ENCODE results near the gene RPH3AL. TPM values are rescaled to one million over a fixed set of nuclear protein-coding genes. Genes with fewer than 3 reads are reported as not detected.

Gene RPH3AL
- total RNA-seq, 4 donors from 2014 or later: 9.9 to 44.7 (median 21.5) TPM

GRCh38 chr17:309361-309888 is 43.2 kb downstream of the RPH3AL start:
- Histone ChIP-seq H3K4me1 (no peaks in the 10 kb centered on the region), H3K4me3 (no peak overlapping the region), H3K27me3 (no peaks in the 10 kb centered on the region), H3K27ac (no peak overlapping the region), H3K9me3 (no peaks in the 10 kb centered on the region), H3K36me3 (no peaks in the 10 kb centered on the region)
- TF ChIP-seq POLR2A (IDR thresholded peaks at IDR 0.05): no peak
- TF ChIP-seq CTCF (IDR thresholded peaks at IDR 0.05): peak in 1 of 4 experiments; percentile 12
- intact Hi-C loops (cut with DNase I; ENCODE audit: low total_unique reads): no loop called here
- no peak for DNase-seq

GRCh38 chr17:307741-308507 is 44.7 kb downstream of the RPH3AL start:
- intact Hi-C loops (cut with DNase I; ENCODE audit: low total_unique reads): no loop called here
- DNase-seq: peak; percentile 57 to 76
- no peaks in the 10 kb centered on the region for H3K4me1 ChIP-seq
- H3K27me3 ChIP-seq: no peaks in the 10 kb centered on the region
- H3K27ac ChIP-seq: peak overlapping the region; percentile 11 to 52
- TF ChIP-seq POLR2A (IDR thresholded peaks at IDR 0.05) (no peak), CTCF (IDR thresholded peaks at IDR 0.05) (no peak)
- H3K9me3 ChIP-seq: no peaks in the 10 kb centered on the region
- H3K4me3 ChIP-seq: no peak overlapping the region
- H3K36me3 ChIP-seq: no peaks in the 10 kb centered on the region

- no peak overlapping the region for H3K4me3 ChIP-seq
- no peaks in the 10 kb centered on the region for H3K27me3 ChIP-seq
- H3K36me3 ChIP-seq: no peaks in the 10 kb centered on the region
- H3K27ac ChIP-seq: peak overlapping the region; percentile 11 to 52
- intact Hi-C loops (cut with DNase I; ENCODE audit: low total_unique reads): no loop called here
- no peaks in the 10 kb centered on the region for H3K9me3 ChIP-seq
- H3K4me1 ChIP-seq: no peaks in the 10 kb centered on the region
- TF ChIP-seq POLR2A (IDR thresholded peaks at IDR 0.05) (no peak), CTCF (IDR thresholded peaks at IDR 0.05) (no peak)
- no peak for DNase-seq
Observed at GRCh38 chr17:307295-307691, 45.3 kb downstream of the RPH3AL start.

GRCh38 chr17:306536-307294 is 45.9 kb downstream of the RPH3AL start:
- Histone ChIP-seq H3K4me1 (no peaks in the 10 kb centered on the region), H3K27me3 (no peaks in the 10 kb centered on the region), H3K36me3 (no peaks in the 10 kb centered on the region), H3K27ac (peak overlapping the region in 1 of 2 donors; percentile 11), H3K9me3 (no peaks in the 10 kb centered on the region), H3K4me3 (no peak overlapping the region)
- intact Hi-C loops (cut with DNase I; ENCODE audit: low total_unique reads): no loop called here
- no peak for TF ChIP-seq CTCF (IDR thresholded peaks at IDR 0.05)
- no peak for TF ChIP-seq POLR2A (IDR thresholded peaks at IDR 0.05)
- DNase-seq: no peak

GRCh38 chr17:306116-306515 is 46.5 kb downstream of the RPH3AL start:
- H3K36me3 ChIP-seq: no peaks in the 10 kb centered on the region
- intact Hi-C loops (cut with DNase I; ENCODE audit: low total_unique reads): no loop called here
- no peak for DNase-seq
- H3K27ac ChIP-seq: no peak overlapping the region
- no peaks in the 10 kb centered on the region for H3K27me3 ChIP-seq
- no peak overlapping the region for H3K4me3 ChIP-seq
- no peaks in the 10 kb centered on the region for H3K4me1 ChIP-seq
- TF ChIP-seq CTCF (IDR thresholded peaks at IDR 0.05): no peak
- no peak for TF ChIP-seq POLR2A (IDR thresholded peaks at IDR 0.05)
- no peaks in the 10 kb centered on the region for H3K9me3 ChIP-seq
